Activated naive CD4-positive, alpha-beta T cell treated with anti-CD3 and anti-CD28 coated beads, Interleukin-2, amount 50 U/mL, for 24 hours (primary cell): ENCODE measurements around the gene TRPM3.

Source experiments
- H3K27ac Mint-ChIP-seq: one replicate; pipeline ENCODE4 v1.8.0; 2021; ENCODE audit warnings: mild to moderate bottlenecking, mixed read lengths
- H3K27me3 Mint-ChIP-seq: one replicate; pipeline ENCODE4 v1.8.0; 2021; ENCODE audit warnings: mixed read lengths
- H3K36me3 Mint-ChIP-seq: one replicate; pipeline ENCODE4 v1.8.0; 2021; ENCODE audit warnings: mixed read lengths
- H3K4me1 Mint-ChIP-seq: one replicate; pipeline ENCODE4 v1.8.0; 2021; ENCODE audit warnings: mixed read lengths
- H3K4me3 Mint-ChIP-seq: one replicate; pipeline ENCODE4 v1.8.0; 2021; ENCODE audit warnings: mild to moderate bottlenecking, mixed read lengths
- H3K9me3 Mint-ChIP-seq: one replicate; pipeline ENCODE4 v1.8.0; 2021; ENCODE audit warnings: mixed read lengths

TRPM3 gene

DNA sequence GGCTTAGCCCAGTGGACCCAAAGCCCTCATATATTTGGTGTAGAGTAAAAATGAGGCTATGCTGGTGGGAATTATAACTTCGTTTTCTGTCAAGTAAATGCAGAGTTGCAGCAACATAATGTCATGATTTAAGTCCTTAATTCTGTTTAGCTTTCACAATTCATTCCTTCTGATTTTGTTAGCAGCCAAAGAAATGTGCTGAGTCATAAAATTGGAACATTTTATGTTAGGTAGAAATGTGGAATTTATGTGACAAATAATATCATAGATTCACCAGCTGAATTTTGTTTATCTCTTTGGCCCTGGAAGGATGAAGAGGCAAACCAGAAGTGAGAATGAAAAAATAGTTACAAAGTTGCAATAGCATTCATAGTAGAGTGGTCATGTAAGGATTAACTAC lies 247.0 kb downstream of the TRPM3 start:
- Mint-ChIP-seq H3K4me3 (no peak overlapping the region), H3K27ac (no peak overlapping the region), H3K4me1 (no peaks in the 10 kb centered on the region), H3K27me3 (peaks cover 5% of the 10 kb centered on the region), H3K9me3 (peaks cover 3% of the 10 kb centered on the region), H3K36me3 (no peaks in the 10 kb centered on the region)

DNA sequence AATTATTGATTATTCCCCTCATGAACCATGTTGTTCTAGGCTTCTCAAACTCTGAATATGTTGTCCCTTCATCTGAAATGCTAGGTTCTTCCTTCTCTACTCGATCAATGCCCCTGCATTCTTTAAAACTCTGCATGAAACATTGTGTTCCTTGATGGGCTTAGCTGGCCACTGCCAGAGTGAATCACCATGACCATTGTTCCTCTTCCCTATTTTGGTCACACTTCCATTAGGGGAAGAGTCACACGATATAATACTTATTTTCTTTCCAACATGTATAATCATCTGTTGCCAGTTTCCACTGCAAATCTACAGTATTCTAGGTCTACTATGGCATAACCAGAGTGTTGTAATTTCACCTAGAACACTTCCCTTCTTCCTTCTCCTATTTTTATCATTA lies 247.9 kb downstream of the TRPM3 start:
- Mint-ChIP-seq H3K4me1 (no peaks in the 10 kb centered on the region), H3K4me3 (no peak overlapping the region), H3K27me3 (peaks cover 5% of the 10 kb centered on the region), H3K27ac (no peak overlapping the region), H3K9me3 (peaks cover 3% of the 10 kb centered on the region), H3K36me3 (no peaks in the 10 kb centered on the region)

DNA sequence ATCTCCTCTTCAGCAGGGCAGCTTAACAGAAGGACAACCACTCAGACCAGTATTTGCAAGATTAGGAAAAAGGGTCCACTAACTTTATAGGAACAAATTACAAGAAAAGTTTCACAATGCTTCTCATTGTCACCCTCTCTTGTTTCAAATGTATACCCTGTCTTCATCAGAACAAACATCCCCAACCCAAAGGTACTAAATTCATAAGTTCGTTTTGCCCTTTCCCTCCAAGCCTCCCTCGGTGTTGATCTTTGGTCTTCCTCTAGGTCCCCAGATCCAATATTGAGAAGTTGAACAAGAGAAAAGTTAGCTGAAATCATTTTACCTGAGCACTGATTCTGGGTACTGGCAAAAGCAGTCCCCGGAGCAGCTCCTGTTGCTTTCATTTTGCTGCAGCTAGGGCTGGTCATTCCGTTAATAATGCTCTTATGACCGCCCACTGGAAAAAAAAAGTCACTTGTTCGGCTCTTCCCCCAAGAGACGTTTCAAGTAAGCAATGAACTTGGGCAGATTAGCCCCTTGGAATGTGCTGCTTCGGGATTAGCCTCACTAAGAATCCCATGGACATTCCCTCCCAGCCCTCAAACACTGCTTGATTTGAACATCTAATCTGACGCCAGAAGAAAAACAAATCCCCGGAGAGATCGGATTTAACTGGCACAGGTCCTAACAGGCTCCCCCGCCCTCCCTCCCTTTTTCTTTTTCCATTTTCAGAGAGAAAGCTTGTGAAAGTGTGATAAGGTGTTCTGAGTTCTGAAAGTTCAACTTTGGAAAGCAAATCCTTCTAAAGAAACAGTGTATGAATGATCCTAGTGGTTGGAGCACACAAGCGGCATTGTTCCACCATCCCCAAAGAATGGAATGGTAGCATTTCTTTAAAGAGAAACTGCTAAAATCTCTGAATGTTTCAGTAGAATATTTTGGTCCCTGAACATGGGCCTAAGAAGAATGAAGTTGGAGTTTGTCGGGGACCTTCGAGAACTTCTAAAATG lies 252.5 kb downstream of the TRPM3 start:
- Mint-ChIP-seq H3K4me1 (no peaks in the 10 kb centered on the region), H3K27me3 (peaks cover 9% of the 10 kb centered on the region), H3K9me3 (peaks cover 3% of the 10 kb centered on the region), H3K36me3 (no peaks in the 10 kb centered on the region), H3K27ac (no peak overlapping the region), H3K4me3 (no peak overlapping the region)

DNA sequence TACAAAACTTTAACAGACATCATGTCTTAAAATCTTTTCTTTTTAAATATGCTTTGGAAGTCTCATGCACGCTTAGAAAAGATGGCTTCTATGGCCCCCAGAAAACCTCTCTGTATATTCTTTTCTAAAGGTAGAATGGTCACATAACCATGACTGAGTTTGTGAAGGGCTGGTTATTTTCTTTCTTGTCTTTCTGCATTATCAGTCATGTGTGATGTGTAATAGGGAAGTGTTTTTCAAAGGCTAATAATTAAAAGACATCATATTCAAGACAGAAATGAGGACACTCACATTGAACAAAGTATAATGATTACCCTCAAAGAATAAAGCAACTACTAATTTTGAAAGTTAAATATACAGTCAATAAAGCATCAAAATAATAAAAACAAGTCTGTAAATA lies 253.4 kb downstream of the TRPM3 start:
- H3K4me1 Mint-ChIP-seq: no peaks in the 10 kb centered on the region
- peaks cover 8% of the 10 kb centered on the region for H3K27me3 Mint-ChIP-seq
- H3K27ac Mint-ChIP-seq: no peak overlapping the region
- no peaks in the 10 kb centered on the region for H3K9me3 Mint-ChIP-seq
- H3K36me3 Mint-ChIP-seq: no peaks in the 10 kb centered on the region
- H3K4me3 Mint-ChIP-seq: no peak overlapping the region

DNA sequence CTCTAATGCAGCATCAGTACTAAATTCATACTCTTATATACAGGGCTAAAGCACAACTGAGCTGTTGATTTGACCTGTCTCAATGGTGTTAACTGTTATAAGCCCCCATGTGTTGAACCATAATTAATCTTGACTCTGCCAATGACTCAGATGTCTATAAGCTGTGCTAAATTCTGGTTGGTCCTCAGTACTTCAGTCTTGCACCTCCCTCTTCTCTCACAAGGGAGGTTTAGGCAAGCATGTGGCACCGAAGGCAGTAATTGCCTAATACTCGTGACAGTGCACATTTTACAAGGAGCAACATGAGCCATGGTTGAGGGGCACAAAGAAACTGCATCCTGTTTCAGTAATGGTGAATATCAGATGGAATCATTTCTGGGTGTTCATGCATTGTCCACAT lies 255.9 kb downstream of the TRPM3 start:
- H3K27me3 Mint-ChIP-seq: peaks cover 8% of the 10 kb centered on the region
- no peak overlapping the region for H3K27ac Mint-ChIP-seq
- no peak overlapping the region for H3K4me3 Mint-ChIP-seq
- no peaks in the 10 kb centered on the region for H3K4me1 Mint-ChIP-seq
- no peaks in the 10 kb centered on the region for H3K9me3 Mint-ChIP-seq
- no peaks in the 10 kb centered on the region for H3K36me3 Mint-ChIP-seq

DNA sequence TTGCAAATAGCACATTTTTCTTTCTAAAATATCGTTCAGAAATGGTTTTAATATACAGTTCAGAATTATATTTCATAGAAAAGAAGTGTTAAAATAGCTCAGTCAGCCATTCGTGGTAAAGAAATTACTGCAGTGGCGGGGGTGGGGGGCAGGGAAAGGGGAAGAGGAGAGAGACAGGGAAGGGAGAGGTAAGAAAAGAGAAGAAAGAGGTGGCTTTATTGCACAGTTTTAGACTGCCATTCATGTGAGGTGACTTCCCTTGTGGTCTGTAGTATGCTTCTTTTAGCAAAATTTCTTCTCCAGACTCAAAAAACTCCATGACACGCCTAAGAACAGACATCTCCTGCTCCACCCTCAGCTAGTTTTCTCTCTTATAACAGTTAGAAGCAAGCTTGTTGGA lies 259.6 kb downstream of the TRPM3 start:
- Mint-ChIP-seq H3K4me3 (no peak overlapping the region), H3K4me1 (no peaks in the 10 kb centered on the region), H3K36me3 (no peaks in the 10 kb centered on the region), H3K9me3 (no peaks in the 10 kb centered on the region), H3K27ac (no peak overlapping the region), H3K27me3 (peaks cover 10% of the 10 kb centered on the region)

DNA sequence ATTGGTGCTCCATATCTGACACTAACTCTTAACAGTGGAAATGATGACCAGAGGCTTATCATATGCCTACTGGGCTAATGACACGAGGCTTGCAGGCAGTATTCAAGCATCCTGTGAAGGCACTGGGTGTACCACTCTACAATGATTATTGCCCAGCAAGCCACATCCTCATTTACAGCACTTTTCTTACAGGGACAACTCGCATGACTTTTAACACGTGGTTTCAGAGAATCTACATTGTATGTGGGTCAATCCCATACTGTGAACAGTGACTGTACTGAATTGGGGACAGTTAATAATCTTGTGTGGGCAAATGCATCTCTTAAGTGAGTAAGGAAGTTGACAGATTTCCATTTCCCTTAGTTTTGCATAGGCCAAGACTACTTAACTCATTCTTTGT lies 260.0 kb downstream of the TRPM3 start:
- Mint-ChIP-seq H3K27ac (no peak overlapping the region), H3K36me3 (no peaks in the 10 kb centered on the region), H3K4me3 (no peak overlapping the region), H3K27me3 (peaks cover 10% of the 10 kb centered on the region), H3K4me1 (no peaks in the 10 kb centered on the region), H3K9me3 (no peaks in the 10 kb centered on the region)

DNA sequence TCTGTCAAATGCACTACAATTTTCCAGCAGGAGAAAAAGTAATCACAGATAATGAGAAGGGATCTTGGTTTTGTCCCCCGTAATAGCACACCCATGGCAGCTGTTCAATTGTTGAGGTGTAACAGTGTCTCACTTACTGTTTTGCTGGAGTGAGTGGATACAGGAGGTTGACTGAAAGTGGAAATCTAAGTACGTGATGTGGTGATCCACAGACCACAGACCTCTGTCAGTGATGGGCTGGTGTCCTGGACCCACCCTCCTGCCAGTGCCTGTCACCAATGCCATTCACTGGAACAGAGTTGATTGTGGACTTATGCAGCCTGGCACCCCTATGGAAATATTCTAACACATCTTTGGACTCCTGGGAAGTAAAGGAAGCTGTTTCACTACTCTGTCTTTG lies 261.7 kb downstream of the TRPM3 start:
- no peak overlapping the region for H3K27ac Mint-ChIP-seq
- H3K9me3 Mint-ChIP-seq: no peaks in the 10 kb centered on the region
- H3K4me3 Mint-ChIP-seq: no peak overlapping the region
- H3K4me1 Mint-ChIP-seq: no peaks in the 10 kb centered on the region
- H3K27me3 Mint-ChIP-seq: peaks cover 10% of the 10 kb centered on the region
- H3K36me3 Mint-ChIP-seq: no peaks in the 10 kb centered on the region

DNA sequence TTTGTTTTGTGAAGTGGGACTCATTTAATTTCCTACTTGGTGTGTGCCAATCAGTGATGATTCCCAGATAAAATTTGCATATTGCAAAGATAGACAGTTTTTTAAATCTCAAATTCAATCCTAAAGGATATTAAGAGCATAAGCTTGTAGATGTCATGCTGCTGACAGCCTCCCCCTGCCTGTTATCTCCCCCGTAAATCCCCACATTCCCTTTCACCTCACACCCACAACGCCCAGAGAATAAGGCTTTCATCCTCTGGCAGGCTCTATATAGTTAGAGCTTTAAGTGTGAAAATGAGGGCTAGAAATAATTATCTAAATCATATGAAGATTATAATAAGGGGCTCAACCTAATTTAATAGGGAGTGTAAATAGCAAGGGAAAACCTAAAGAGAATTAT lies 265.0 kb downstream of the TRPM3 start:
- no peaks in the 10 kb centered on the region for H3K9me3 Mint-ChIP-seq
- H3K27me3 Mint-ChIP-seq: peaks cover 8% of the 10 kb centered on the region
- H3K4me1 Mint-ChIP-seq: no peaks in the 10 kb centered on the region
- H3K4me3 Mint-ChIP-seq: no peak overlapping the region
- no peaks in the 10 kb centered on the region for H3K36me3 Mint-ChIP-seq
- no peak overlapping the region for H3K27ac Mint-ChIP-seq

DNA sequence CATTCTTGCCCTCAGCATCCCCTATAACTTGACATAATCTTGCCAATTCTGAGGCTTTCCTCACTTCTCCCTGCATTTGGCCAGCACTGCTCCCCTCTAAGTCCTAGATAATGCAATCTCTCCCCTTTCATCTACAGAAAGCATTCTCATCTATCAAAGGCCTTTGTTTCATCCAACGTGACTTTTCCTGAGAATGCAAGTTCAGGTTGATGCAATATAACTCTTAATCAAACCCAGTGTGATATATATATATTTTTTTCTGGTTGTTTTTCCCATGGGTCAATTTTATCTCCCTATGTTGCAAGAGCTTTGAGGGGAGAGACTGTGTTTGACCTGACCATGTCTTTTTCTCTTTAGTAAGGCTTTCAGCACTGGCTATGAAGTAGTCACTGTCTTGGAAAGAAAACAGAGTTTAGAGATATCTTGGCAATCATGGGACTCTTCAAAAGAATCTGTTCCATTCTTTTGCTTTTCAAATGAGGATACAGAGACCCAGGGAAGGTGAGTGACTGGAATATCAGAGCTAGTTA lies 268.6 kb downstream of the TRPM3 start:
- no peaks in the 10 kb centered on the region for H3K36me3 Mint-ChIP-seq
- H3K4me3 Mint-ChIP-seq: no peak overlapping the region
- no peaks in the 10 kb centered on the region for H3K9me3 Mint-ChIP-seq
- no peaks in the 10 kb centered on the region for H3K27me3 Mint-ChIP-seq
- H3K27ac Mint-ChIP-seq: no peak overlapping the region
- H3K4me1 Mint-ChIP-seq: no peaks in the 10 kb centered on the region

DNA sequence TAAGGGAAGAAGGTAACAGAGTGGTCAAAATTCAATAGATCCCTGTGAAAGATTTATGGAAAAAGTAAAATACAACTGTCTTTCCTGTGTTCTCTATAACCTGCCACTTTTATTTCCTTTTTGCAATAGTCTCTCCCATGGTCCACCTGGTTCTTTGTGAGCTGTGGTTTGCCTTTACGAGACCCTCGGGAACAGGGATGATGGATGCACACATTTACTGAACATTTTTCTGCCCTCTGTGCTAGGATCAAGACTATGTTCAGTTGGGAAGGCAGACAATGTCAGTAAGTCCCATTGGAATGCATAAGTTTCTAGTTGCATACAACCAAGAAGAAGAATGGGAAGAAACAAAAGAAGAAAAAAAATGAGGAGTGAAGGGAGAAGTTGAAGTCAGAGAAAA lies 281.2 kb downstream of the TRPM3 start:
- Mint-ChIP-seq H3K4me3 (no peak overlapping the region), H3K4me1 (no peaks in the 10 kb centered on the region), H3K27me3 (peaks cover 5% of the 10 kb centered on the region), H3K27ac (no peak overlapping the region), H3K36me3 (no peaks in the 10 kb centered on the region), H3K9me3 (no peaks in the 10 kb centered on the region)

DNA sequence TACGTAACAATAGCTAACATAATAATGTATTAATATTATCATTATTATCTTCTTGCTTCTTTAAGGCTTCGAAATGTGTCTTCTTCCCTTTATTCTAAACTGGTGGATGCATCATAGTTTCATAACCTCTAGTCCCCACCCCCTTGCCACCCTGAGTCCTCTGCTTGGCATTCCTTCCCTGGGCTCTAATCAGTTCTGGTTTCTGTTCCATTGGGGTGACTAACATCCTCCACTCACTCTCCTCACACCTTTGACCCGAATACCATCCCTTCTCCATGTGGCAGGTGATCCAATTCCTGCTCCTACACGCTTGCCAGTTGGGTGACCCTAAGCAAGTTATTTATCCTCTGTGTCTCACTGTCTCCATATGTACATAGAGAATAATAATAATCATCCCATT lies 286.1 kb downstream of the TRPM3 start:
- Mint-ChIP-seq H3K27ac (no peak overlapping the region), H3K4me3 (no peak overlapping the region), H3K4me1 (no peaks in the 10 kb centered on the region)

DNA sequence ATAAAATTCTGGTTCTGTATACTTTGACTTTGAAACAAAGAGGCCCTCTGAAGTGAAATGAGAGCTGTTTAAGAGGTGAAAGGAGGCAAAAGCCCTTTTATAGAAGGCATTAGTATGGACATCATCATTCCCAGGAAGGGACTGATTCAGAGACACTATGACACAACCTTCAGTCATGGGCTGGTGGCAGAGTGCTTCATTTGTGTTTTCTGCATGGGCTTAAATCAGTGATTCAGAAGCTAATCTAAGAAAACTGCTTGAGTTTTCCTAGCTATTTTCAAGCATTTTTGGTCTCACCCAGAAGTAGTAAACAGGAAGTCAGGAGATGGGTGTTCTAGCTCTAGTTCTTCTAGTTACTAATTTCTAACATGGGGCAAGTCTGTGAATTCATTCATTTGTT lies 288.9 kb downstream of the TRPM3 start:
- H3K36me3 Mint-ChIP-seq: no peaks in the 10 kb centered on the region
- H3K4me3 Mint-ChIP-seq: no peak overlapping the region
- H3K9me3 Mint-ChIP-seq: no peaks in the 10 kb centered on the region
- H3K4me1 Mint-ChIP-seq: no peaks in the 10 kb centered on the region
- peaks cover 9% of the 10 kb centered on the region for H3K27me3 Mint-ChIP-seq
- H3K27ac Mint-ChIP-seq: no peak overlapping the region

More for the DNA sequence above, 286.1 kb downstream of the TRPM3 start:
- Mint-ChIP-seq H3K36me3 (no peaks in the 10 kb centered on the region), H3K9me3 (no peaks in the 10 kb centered on the region), H3K27me3 (peaks cover 2% of the 10 kb centered on the region)

DNA sequence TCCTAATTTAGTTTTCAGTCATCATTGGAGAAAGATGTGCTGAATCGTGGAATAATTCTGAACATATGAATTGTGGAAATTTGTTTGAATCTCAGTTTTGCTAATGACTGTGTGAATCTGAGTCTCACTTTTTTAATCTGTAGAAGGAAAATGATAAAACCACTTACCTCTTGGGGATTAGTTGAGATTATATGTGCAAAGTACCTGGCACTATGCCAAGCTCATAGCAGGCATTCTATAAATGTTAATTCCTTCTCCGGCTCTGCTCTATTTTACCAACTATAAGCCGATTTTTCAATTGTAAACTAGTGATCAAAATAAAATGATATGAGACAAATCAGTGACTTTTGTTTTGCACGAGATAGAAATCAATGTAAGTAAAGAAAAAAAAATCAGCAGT lies 290.8 kb downstream of the TRPM3 start:
- no peaks in the 10 kb centered on the region for H3K4me1 Mint-ChIP-seq
- H3K4me3 Mint-ChIP-seq: no peak overlapping the region
- peaks cover 9% of the 10 kb centered on the region for H3K27me3 Mint-ChIP-seq
- no peaks in the 10 kb centered on the region for H3K36me3 Mint-ChIP-seq
- H3K9me3 Mint-ChIP-seq: no peaks in the 10 kb centered on the region
- H3K27ac Mint-ChIP-seq: no peak overlapping the region

DNA sequence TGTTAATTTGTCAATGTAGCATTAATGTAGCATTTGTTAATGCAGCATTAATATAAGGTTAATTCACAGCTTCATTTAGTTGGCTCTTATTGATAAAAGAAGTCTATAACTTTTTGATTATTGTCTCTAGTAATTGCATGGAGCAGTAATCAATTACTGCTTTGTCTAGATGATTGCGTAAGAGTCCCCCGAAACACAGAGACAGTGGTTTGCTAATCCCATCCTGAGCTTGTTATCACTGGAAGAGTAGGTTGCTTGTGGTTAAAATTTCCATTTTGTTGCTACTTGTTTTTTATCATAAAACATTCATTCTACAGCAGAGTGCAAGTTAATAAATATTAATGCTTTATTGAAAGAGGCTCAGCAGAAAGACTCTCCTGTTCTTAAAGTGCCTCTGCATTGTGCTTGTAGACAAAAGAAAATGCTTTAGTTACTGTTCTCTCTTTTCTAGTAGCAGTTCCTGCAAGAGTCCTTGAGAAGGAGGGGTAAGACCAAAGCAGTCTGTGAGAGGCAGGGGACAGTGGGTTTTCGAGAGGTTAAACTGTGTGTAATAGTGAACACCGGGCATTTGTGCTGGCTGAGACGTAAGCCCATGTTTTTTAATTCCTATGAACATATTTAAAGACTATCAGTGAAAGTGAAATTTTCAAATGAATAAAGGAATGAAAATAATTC lies 291.7 kb downstream of the TRPM3 start:
- H3K4me1 Mint-ChIP-seq: no peaks in the 10 kb centered on the region
- no peak overlapping the region for H3K4me3 Mint-ChIP-seq
- peaks cover 9% of the 10 kb centered on the region for H3K27me3 Mint-ChIP-seq
- no peaks in the 10 kb centered on the region for H3K36me3 Mint-ChIP-seq
- no peak overlapping the region for H3K27ac Mint-ChIP-seq
- H3K9me3 Mint-ChIP-seq: no peaks in the 10 kb centered on the region

DNA sequence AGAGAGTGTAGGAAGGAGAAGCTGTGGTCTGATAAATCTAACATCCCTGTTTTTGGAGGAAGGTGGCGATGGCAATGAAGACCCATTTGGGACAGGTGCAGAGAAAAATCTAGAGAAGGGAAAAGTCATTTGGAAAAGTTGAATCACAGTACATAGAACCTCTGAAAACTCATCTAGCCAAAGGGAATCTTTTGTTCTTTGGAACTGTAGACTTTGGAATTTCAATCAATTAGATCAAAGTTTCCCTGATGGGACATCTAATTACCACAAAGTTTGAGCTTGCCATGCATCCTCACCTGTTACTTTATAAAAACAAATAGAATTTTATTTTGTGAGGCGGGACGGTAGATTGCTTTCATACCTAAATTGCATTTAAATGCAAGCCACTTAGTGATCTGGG lies 294.9 kb downstream of the TRPM3 start:
- no peaks in the 10 kb centered on the region for H3K9me3 Mint-ChIP-seq
- no peaks in the 10 kb centered on the region for H3K4me1 Mint-ChIP-seq
- H3K36me3 Mint-ChIP-seq: no peaks in the 10 kb centered on the region
- peaks cover 8% of the 10 kb centered on the region for H3K27me3 Mint-ChIP-seq
- H3K4me3 Mint-ChIP-seq: no peak overlapping the region
- no peak overlapping the region for H3K27ac Mint-ChIP-seq
